Measurements from ENCODE around the gene TEC.
A peak's percentile ranks its signal among the peaks of the same experiment; 100 is the strongest.

Gene TEC

GRCh38 chr4:48156423-48156822 lies 113.2 kb downstream of the TEC start:
- no peak for DNase-seq

DNA sequence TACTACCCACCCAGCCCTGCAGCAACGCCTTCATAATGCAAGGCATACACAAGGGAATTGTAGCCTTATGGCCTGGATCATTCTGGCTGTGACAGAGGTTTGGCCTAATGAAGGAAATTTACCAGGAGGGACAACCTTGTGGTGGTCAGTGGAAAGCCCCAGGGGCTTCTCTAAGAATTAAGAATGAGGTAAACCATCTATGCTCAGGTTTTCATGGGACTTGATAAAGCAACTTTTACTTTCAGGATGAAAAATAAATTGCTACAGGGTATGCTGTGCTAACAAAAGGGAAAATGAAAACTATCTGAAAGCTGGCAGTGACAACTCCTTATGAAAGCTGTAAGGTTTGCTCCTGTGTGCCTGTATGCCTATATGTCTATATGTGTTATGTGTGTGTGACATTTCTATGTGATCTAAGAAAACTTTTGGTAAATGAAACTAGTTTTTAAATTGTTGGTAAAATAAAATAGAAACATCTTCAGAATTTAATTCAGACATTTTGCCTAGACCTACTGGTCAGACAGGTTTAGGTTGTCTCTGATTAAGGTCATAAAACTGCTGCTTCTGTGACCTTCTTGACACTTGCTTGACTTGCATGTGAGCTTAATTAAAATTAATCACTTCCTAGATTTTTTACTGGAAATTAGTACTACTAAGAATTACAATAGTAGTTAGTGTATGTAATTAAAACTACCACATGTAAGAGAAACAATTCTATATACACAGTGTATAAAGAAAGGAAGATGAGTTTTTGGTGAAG lies 115.7 kb downstream of the TEC start:
- no peak for DNase-seq

DNA sequence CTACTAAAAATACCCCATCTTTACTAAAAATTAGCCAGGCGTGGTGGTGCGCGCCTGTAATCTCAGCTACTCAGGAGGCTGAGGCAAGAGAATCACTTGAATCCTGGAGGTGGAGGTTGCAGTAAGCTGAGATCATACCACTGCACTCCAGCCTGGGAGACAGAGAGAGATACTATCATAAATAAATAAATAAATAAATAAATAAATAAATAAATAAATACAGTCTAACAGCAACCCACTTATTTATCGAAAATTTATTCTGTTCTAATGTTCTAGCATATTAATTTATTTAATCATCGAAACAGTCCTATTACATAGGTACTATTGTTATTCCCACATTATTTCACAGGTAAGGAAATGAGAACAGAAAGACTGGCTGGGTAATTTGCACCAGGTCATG lies 117.4 kb downstream of the TEC start:
- no peak for DNase-seq

DNA sequence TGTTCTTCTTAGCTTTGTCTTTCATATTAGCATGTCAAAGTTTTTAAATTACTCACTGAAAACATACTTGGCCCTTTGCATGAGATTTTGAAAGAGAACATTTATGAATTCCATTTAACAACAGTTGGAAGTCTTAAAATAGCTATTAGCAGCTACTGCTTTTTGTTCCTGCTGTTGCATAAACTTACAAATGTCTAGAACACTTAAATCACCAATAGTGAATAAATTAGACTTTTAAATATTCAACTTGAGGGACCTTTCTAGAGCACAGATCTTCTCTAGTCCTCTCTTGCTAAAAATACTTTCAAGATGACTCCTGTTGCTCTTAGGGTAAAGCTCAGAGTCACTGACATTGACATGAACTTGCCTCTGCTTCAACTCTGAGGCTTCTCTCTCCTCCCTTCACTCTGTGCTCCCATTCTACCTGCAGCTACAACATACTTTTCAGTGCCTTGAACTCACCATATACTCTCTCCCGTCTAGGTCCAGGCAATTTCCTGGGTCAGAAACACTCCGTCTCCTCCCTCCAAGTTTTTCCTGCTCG lies 119.7 kb downstream of the TEC start:
- peak; percentile 2 for DNase-seq

DNA sequence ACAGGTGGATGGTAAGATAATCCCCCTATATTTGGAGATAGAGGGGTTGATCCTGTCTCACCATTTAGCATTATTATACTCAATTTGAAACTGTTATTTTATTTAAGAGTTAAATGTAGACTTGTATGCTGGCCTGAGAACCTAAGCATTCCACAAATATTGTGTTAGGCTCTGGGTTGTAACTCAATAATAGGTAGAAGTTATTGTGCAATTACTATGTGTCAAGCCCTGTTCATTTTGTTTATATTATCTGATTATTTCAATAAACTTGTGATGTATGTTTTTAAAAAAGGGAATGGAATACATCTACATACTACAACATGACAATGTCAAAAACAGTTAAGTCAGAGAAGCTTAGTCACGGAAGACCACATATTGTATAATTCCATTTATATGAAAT lies 122.0 kb downstream of the TEC start:
- no peak for DNase-seq

- peak; percentile 50 for DNase-seq
These were observed 128.6 kb downstream of the TEC start for GRCh38 chr4:48141048-48141447.

DNA sequence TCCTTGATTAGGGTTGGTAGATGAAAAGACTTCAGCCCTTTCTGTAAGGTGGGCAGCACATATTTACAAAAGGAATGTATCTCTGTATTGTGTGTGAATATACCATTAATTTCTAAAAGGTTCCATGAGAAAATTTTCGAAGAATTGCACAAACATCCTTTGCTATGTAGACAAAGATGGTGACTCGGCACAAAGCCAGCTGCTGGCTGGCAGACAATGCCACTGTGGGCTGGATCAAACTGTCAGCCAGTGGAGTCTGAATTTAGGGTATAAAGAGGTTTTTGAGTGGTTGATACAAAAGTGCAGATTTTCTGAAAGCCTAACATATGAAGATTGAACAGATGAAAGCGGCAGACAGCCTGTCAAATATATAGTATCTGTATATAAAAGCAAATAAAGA lies 129.9 kb downstream of the TEC start:
- DNase-seq: peak; percentile 65

DNA sequence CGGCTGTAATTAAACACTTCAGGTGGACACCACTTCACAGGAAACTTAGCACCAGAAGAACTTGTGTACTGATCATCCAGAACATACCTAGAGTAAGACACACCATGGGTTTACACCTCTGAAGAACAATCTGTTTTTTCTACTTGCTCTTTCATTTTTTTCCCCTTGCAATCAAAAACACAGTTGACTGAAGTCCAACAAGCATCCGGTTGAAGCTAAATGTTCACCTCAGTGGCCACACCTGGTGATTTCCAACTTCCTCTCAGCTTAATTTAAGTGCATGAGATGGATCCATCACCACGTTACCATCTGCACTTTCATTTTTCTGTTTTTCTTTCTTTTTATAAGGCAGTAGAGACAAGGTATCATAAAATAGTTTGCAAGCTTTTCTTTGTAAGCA lies 130.7 kb downstream of the TEC start:
- no peak for DNase-seq

GRCh38 chr4:48138511-48138910 lies 131.1 kb downstream of the TEC start:
- DNase-seq: no peak

GRCh38 chr4:48137846-48138245 lies 131.8 kb downstream of the TEC start:
- no peak for DNase-seq

- no peak for DNase-seq
These were observed 135.6 kb downstream of the TEC start, which contains the start of gene TXK for GRCh38 chr4:48134081-48134480. TSS of gene TXK (minus strand) at chr4:48134250. CDS start at chr4:48134170, 80 bp downstream.

DNA sequence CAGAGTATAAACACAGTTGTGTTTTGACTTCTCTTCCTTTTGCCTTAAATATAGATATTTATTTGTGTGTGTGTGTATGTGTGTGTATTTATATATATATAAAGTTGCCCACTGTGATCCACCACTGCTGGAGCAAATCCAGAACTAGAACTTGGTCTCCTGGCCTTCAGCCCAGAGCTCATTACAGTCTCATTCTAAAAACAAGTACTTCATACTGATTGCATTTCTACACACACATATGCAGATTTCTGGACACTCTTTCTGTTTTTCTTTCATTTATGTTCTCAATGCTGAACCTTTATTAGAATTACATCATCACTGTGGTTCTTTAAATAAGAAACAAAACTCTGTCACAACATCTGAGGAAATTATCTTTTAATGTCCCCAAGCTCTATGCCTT lies 136.0 kb downstream of the TEC start:
- peak; percentile 13 for DNase-seq

DNA sequence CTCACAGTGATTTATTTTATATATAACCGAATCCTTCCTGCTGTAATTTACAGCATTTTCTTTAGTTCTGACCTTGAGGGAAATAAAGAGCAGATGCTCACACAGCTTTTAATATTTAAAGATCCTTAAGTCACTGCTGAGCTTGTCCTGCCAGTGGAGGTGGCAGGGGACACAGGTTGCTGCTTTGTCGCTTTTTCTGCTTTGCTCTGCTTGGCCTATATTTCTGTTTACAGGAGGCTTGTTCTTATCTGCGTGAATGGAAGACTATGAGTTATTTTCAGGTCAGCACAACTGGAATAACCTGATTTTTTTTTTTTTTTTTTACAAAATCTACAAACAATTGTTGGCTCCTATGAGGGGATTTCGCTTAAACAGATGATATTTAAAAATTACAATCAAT lies 137.9 kb downstream of the TEC start:
- no peak for DNase-seq

- no peak for DNase-seq
These were observed 139.5 kb downstream of the TEC start for GRCh38 chr4:48130100-48130499.

- no peak for DNase-seq
These were observed 140.2 kb downstream of the TEC start for GRCh38 chr4:48129307-48130014.

DNA sequence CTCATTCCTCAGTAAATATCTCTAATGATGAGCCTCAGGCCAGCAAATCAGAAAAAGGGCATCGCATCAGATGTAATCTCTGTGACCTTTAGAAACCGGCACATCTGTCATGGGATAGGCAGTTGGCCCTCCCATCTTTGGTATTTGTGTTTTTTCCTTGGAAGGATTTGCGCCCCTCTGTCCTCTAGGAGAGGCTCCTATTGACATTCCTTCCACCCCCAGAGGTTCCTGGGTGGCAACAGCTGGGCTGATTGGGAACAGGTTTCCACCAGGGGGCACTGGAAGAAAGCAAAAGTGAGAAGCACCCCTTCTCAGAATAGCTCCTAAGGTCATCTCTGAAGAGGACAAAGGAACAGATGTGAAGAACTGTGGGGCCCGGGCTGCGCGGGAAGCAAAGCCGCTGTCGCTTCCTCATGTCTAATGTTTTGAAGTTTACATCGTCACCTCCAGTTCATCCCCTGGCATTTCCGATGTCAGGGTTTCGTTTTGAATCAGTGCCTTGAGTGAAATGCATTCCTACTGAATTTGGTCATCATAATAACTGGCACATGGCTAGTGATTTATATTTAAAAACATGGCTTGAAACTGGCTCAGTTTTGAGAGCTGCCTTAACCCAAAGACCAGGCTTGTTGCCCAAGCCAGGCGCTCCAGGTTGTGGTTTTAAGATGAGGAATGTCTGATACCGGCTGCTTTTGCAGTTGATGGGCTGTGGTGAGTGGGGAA lies 141.8 kb downstream of the TEC start:
- peak; percentile 97 for DNase-seq

DNA sequence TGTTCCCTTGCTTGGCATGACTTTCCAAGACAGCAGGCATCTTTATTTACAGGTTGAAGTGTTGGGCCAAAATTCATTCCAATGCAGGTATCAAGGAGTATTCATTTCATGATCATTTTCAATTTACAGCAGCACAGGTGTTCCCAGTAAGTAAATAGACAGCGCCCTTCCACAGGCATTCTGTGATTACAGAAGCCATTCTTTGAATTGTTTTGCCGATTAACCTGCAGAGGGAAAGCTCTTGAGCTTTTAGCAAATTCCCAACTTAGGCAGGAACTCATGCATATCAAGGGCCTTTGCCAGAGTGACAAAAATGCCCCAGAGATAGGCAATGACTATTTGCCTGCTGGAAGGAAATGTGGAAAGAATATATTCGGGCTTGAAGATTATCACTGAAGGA lies 142.4 kb downstream of the TEC start:
- no peak for DNase-seq

DNA sequence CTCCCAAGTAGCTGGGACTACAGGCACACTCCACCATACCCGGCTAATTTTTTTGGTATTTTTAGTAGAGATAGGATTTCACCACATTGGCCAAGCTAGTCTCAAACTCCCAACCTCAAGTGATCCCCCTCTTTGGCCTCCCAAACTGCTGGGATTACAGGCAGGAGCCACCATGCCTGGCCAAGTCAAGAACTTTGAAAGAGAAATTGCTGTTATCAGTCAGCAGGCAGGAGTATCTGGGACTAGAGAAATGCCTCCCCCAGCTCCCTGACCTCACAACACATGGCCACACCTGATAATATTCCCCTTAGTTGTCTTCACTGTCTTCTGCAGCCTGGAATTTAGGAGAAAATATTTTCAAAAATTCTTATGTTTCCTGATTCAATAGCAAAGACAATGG lies 143.0 kb downstream of the TEC start:
- no peak for DNase-seq

DNA sequence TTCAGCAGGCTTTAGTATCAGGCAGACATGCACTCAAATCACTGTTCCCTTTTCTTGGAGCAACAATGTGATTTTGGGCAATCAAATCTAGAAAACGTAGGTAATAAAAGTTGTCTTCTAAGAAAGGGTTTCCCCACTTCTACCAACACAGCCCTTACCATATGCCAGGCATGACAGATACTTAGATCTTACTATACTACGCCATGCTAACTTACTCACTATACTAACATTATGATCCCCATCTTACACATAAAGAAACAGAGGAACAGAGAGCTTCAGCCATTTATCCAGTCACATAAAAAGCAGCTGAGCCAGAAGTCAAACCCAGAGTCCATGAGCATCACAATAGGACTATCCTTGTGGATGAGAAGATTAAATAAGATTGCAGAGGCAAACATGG lies 144.8 kb downstream of the TEC start:
- no peak for DNase-seq

GRCh38 chr4:48122756-48123155 lies 146.9 kb downstream of the TEC start:
- no peak for DNase-seq

DNA sequence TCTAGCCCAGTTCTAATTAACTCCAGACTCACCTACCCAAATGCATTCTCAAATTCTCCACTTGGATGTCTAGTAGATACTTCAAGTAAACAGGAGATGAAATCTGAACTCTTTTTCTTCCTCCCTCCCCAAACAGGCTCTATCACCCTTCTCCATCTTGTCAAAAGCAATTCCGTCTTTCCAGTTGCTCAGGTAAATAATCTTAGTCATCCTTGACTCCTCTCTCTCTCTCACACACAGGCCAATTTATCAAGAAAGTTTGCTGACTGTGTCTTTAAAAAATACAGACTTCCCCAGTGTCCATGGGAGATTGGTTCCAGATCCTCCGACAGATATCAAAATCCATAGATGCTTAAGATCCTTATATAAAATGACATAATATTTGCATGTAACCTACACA lies 148.5 kb downstream of the TEC start:
- DNase-seq: no peak

GRCh38 chr4:48120132-48120531 lies 149.5 kb downstream of the TEC start:
- no peak for DNase-seq

GRCh38 chr4:48119646-48120045 lies 150.0 kb downstream of the TEC start:
- no peak for DNase-seq
